Activated naive CD8-positive, alpha-beta T cell treated with anti-CD3 and anti-CD28 coated beads for 36 hours (primary cell): ENCODE results near the gene NPIPA5. TPM values are rescaled to one million over a fixed set of nuclear protein-coding genes. Genes with fewer than 3 reads are reported as not detected.
"Not testable (repeated sequence)": the region's sequence is repeated elsewhere in the genome, so short reads cannot be mapped to it uniquely, and the experiment has no call there.

Source experiments
- DNase-seq: peaks from one replicate; pipeline ENCODE4 v3.0.0; 2021
- H3K27ac Mint-ChIP-seq: one replicate; pipeline ENCODE4 v1.8.0; 2022; ENCODE audit warnings: mild to moderate bottlenecking, moderate library complexity, mixed read lengths
- H3K27me3 Mint-ChIP-seq: one replicate; pipeline ENCODE4 v1.8.0; 2022; ENCODE audit warnings: mild to moderate bottlenecking, mixed read lengths
- H3K36me3 Mint-ChIP-seq: one replicate; pipeline ENCODE4 v1.8.0; 2021; ENCODE audit warnings: mild to moderate bottlenecking, mixed read lengths
- H3K4me1 Mint-ChIP-seq: one replicate; pipeline ENCODE4 v1.8.0; 2021; ENCODE audit warnings: mixed read lengths
- H3K4me3 Mint-ChIP-seq: one replicate; pipeline ENCODE4 v1.8.0; 2022; ENCODE audit warnings: mild to moderate bottlenecking, moderate library complexity, mixed read lengths
- H3K9me3 Mint-ChIP-seq: one replicate; pipeline ENCODE4 v1.8.0; 2022; ENCODE audit warnings: mixed read lengths
- total RNA-seq, 2 experiments: library from RNA; stranded (reverse); gene quantifications; one replicate each; pipeline ENCODE4 v1.2.3, GENCODE V29; 2021

NPIPA5 gene
- 10 to 100 TPM in 1 of 2 experiments, 1 to 10 TPM in 1; 8.8 to 13.6 TPM for total RNA-seq

DNA sequence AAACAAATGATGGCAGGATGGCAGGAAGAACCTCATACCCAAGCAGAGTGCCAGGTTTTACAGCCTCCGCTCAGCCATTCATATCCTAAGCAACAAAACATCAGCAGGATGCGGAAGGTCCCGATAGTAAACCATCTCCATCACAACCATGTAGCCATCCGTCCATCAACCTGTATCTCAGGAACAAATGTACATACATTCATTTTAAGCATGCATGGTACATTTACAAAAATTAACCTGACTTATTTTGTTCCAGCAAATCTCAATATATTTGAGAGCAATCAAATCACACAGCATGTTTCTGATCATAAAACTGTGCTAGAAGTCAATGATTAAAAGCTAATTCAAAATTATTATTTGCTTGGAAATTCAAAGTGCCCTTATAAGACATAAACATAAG is at the start of gene NPIPA5:
TSS of gene NPIPA5 (minus strand) at position 101 of the 400 bp plus-strand sequence. CDS start at position 101, 0 bp downstream.
- H3K27ac Mint-ChIP-seq, H3K4me1 Mint-ChIP-seq, H3K4me3 Mint-ChIP-seq, H3K36me3 Mint-ChIP-seq, H3K27me3 Mint-ChIP-seq, DNase-seq, H3K9me3 Mint-ChIP-seq: not testable (repeated sequence)

DNA sequence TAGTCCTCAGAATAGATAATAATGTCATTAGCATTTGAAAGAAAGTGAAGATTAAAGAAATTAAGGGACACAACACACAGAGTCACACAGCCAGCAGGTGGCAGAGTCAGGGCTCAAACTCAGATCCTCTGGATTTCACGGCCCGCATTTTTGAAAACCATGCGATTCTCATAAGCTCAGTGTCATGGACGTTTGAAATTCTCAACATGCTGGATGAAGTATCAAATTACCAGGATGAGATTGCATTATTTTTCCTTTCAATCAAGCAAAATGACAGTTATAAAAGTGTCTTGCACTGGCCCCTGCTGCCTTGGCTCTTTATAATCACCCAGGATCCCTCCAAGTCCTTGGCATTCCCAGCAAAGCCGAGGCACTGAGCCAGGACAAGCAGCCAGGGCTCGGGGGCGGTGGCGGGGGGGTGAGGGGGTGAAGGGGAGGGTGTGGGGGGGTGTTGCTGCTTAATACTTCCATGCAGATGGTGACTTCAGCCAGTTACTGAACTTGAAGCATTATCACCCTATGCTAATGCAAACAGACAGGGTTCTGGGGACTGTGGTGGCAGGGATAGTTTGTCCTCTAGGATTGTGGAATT is 49.6 kb upstream of the NPIPA5 start:
- H3K27me3 Mint-ChIP-seq, result peaks cover 5% of the 10 kb centered on the region
- no peaks in the 10 kb centered on the region for H3K36me3 Mint-ChIP-seq
- no peak overlapping the region for H3K4me3 Mint-ChIP-seq
- H3K27ac Mint-ChIP-seq, result no peak overlapping the region
- DNase-seq, result peak; percentile 45
- H3K9me3 Mint-ChIP-seq, result no peaks in the 10 kb centered on the region
- peaks cover 3% of the 10 kb centered on the region for H3K4me1 Mint-ChIP-seq

DNA sequence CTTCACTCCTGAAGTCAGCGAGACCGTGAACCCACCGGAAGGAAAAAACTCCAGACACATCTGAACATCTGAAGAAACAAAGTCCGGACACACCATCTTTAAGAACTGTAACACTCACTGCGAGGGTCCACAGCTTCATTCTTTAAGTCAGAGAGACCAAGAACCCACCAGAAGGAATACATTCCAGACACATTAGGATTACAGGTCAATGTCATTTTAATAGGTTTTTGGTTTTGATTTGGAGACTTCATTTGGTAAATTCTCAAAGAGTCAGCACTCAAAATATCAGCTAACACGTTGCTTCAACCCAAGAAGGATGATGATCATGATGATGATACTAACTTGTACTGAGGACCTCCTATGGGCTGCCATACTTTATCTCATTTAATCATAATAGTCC is 48.7 kb upstream of the NPIPA5 start:
- DNase-seq, result no peak
- peaks cover 9% of the 10 kb centered on the region for H3K27me3 Mint-ChIP-seq
- no peaks in the 10 kb centered on the region for H3K9me3 Mint-ChIP-seq
- H3K4me1 Mint-ChIP-seq, result peaks cover 3% of the 10 kb centered on the region
- no peak overlapping the region for H3K27ac Mint-ChIP-seq
- H3K36me3 Mint-ChIP-seq, result no peaks in the 10 kb centered on the region
- no peak overlapping the region for H3K4me3 Mint-ChIP-seq

DNA sequence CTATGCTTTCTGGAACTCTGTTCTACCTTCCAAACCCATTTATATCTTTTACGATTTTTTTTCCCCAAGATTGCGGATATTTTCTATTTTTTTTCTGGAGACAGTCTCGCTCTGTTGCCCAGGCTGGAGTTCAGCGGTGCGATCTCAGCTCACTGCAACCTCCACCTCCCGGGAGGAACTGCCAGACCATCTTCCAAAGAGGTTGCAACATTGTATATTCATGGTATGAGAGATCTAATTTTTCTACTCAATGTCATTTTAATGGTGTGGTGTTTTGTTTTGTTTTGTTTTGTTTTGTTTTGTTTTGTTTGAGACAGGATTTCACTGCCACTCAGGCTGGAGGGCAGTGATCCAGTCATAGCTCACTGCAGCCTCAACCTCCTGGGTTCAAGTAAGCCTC is 47.8 kb upstream of the NPIPA5 start:
- peaks cover 12% of the 10 kb centered on the region for H3K27me3 Mint-ChIP-seq
- H3K4me3 Mint-ChIP-seq, result no peak overlapping the region
- no peak for DNase-seq
- no peaks in the 10 kb centered on the region for H3K9me3 Mint-ChIP-seq
- no peak overlapping the region for H3K27ac Mint-ChIP-seq
- H3K4me1 Mint-ChIP-seq, result peaks cover 3% of the 10 kb centered on the region
- H3K36me3 Mint-ChIP-seq, result no peaks in the 10 kb centered on the region

DNA sequence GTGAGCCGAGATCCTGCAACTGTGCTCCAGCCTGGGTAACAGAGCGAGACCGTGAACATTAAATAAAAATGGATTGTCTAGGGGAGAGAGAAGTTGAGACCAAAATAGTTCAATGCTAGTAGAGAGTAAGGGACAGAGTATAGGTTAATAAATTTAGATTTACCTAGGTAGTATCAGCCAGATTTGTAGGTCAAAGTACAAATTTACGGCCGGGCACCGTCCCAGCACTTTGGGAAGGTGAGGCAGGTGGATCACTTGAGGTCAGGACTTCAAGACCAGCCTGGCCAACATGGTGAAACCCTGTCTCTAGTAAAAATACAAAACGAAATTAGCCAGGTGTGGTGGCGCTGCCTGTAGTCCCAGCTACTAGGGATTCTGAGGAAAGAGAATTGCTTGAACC is 44.1 kb upstream of the NPIPA5 start:
- Mint-ChIP-seq H3K27me3 (peaks cover 15% of the 10 kb centered on the region), H3K36me3 (no peaks in the 10 kb centered on the region), H3K4me3 (no peak overlapping the region), H3K4me1 (no peaks in the 10 kb centered on the region), H3K27ac (no peak overlapping the region), H3K9me3 (no peaks in the 10 kb centered on the region)
- DNase-seq, result no peak

DNA sequence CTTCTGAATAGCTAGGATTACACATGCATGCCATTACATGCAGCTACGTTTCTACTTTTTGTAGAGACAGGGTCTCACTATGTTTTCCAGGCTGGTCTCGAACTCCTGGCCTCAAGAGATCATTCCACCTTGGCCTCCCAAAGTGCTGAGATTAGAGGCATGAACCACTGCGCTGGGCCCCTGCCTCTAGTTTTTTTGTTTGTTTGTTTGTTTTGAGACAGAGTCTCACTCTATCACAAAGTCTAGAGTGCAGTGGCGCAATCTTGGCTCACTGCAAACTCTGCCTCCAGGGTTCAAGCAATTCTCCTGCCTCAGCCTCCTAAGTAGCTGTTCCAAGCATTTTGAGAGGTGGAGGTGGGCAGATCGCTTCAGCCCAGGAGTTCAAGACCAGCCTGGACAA is 43.6 kb upstream of the NPIPA5 start:
- H3K27ac Mint-ChIP-seq, H3K4me1 Mint-ChIP-seq, H3K36me3 Mint-ChIP-seq, DNase-seq, H3K4me3 Mint-ChIP-seq, H3K9me3 Mint-ChIP-seq: not testable (repeated sequence)
- H3K27me3 Mint-ChIP-seq, result peaks cover 17% of the 10 kb centered on the region

DNA sequence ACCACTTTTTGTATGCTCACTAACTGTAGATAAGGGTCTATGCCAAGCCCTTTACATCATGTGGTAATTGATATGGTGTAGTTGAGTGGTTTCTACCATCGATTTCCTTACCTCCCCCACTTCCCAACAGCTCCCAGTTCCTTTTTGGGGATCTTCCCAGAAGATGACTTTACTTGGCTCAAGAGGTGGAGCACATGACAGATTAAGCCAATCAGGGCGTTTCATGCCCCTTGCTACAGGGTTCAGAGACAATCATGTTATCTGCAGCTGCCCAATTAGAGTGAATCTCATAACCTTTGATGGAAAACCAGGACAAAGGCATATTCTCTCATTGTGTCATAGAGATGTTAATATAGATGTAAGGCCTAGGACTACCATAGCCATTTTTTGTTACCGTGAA is 40.1 kb upstream of the NPIPA5 start:
- no peaks in the 10 kb centered on the region for H3K4me1 Mint-ChIP-seq
- H3K9me3 Mint-ChIP-seq, result no peaks in the 10 kb centered on the region
- H3K36me3 Mint-ChIP-seq, result no peaks in the 10 kb centered on the region
- no peak overlapping the region for H3K27ac Mint-ChIP-seq
- no peak overlapping the region for H3K4me3 Mint-ChIP-seq
- DNase-seq, result no peak
- peaks cover 18% of the 10 kb centered on the region for H3K27me3 Mint-ChIP-seq

DNA sequence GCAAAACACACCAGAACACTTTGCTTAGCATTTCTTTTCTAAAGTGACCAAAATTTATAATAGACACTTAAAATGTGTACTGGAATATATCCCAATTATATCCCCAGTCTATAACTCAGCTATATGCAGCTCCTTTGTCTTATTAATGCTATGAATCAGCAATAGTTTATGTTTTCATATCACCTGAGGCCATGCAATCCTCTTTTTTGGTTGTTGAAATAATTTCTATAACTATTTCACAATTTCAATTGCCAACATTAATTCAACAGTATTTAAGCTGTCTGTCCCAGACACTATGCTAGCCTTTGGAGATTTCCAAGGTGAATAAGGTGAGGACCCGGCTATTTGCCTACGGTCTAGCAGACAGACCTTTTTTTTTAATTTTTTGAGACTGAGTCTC is 39.1 kb upstream of the NPIPA5 start:
- Mint-ChIP-seq H3K4me3 (no peak overlapping the region), H3K9me3 (no peaks in the 10 kb centered on the region), H3K36me3 (no peaks in the 10 kb centered on the region)

DNA sequence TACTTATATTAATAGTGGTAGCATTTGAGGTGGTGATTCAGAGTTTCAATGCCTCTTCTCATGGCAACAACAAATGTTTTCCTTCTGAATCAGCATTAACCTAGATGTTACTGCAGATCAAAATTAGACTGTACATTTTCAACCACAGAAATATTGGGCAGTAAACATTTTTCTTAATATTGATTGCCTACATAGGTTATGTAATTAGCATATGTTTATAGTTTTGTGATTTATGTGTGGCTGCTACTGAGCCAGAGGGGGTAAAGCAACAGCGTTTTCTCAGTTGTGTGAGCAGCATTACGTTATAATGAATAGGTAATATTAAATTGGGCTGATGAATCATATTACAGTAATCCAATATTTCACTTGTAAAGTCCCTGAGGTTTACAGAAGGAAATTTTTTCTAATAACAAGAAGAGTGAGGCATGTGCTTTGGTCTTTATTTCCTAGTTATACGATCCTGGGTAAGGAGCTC is 37.5 kb upstream of the NPIPA5 start:
- H3K36me3 Mint-ChIP-seq, result no peaks in the 10 kb centered on the region
- no peaks in the 10 kb centered on the region for H3K4me1 Mint-ChIP-seq
- no peak for DNase-seq
- peaks cover 10% of the 10 kb centered on the region for H3K27me3 Mint-ChIP-seq
- no peak overlapping the region for H3K4me3 Mint-ChIP-seq
- no peak overlapping the region for H3K27ac Mint-ChIP-seq
- H3K9me3 Mint-ChIP-seq, result no peaks in the 10 kb centered on the region

More for the DNA sequence above, 39.1 kb upstream of the NPIPA5 start:
- H3K27ac Mint-ChIP-seq, result no peak overlapping the region
- no peaks in the 10 kb centered on the region for H3K4me1 Mint-ChIP-seq
- DNase-seq, result no peak
- H3K27me3 Mint-ChIP-seq, result peaks cover 13% of the 10 kb centered on the region

DNA sequence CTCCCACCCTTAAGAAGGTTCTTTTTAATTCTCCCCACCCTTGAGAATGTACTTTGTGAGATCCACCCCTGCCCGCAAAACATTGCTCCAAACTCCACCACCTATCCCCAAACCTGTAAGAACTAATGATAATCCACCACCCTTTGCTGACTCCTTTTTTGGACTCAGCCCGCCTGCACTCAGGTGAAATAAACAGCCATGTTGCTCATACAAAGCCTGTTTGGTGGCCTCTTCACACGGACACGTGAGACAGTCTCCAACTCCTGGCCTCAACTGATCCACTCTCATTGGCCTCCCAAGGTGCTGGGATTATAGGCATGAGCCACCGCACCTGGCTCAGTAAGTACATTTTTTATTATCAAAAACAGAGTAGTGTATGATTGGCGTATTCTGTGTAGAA is 31.4 kb upstream of the NPIPA5 start:
- not testable (repeated sequence) for H3K27ac Mint-ChIP-seq, H3K27me3 Mint-ChIP-seq, H3K4me3 Mint-ChIP-seq, DNase-seq, H3K4me1 Mint-ChIP-seq, H3K9me3 Mint-ChIP-seq, H3K36me3 Mint-ChIP-seq

DNA sequence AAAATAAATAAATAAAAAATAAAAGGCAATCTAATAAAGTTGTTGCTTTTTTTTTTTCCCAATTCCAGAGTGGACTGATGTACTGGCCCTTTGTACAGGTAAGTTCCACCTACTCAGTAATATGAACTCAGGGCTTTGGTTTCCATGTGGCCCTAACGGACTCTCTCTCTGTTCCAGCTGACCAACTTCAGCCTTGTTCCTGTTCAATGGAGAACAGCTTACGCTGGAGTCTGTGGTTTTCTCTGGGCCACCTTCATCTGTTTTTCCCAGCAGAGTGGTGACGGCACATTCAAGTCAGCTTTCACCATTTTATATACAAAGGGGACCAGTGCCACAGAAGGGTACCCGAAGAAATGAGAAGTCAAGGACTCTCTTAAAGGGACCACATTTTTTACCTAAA is 29.7 kb upstream of the NPIPA5 start:
- H3K36me3 Mint-ChIP-seq, H3K4me3 Mint-ChIP-seq, DNase-seq, H3K27me3 Mint-ChIP-seq, H3K9me3 Mint-ChIP-seq, H3K27ac Mint-ChIP-seq, H3K4me1 Mint-ChIP-seq: not testable (repeated sequence)

DNA sequence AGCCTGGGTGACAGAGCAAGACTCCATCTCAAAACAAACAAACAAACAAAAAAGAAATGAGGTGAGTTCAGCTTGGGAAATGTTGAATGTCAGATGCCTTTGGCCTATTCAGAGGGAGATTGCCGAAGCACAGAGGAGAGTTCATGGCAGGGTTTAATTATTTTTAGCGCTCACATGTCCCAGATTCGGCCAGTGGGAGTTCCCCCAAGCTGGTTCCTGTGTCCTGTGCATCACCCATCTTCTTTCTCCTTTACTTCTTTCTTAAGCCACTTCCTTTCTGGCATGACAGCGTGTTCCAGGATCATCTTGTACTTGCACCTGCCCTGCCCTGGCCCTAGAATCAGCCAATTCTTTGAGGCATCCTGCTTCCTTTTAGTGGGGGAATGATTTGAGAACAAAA is 26.7 kb upstream of the NPIPA5 start:
- no peak for DNase-seq
- H3K36me3 Mint-ChIP-seq, result no peaks in the 10 kb centered on the region
- H3K4me3 Mint-ChIP-seq, result no peak overlapping the region
- H3K4me1 Mint-ChIP-seq, result no peaks in the 10 kb centered on the region
- H3K9me3 Mint-ChIP-seq, result no peaks in the 10 kb centered on the region
- peaks cover 7% of the 10 kb centered on the region for H3K27me3 Mint-ChIP-seq
- H3K27ac Mint-ChIP-seq, result no peak overlapping the region

DNA sequence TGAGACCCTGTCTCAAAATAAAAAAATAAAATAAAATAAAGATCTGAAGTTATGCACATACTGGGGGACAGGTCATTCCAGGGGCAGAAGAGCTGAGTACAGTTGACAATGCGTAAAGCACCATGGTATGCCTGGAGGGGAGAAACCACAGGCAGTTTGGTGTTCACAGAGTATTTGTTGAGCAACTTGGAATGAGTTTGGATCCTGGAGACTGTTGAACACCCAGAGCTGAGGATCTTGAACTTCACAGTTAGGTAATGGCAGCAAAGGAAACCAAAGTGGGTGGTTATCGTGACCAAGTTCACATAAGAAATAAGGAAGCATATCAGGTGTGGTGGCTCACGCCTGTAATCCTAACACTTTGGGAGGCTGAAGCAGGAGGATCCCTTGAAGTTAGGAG is 26.0 kb upstream of the NPIPA5 start:
- H3K4me1 Mint-ChIP-seq, H3K4me3 Mint-ChIP-seq, H3K27ac Mint-ChIP-seq, DNase-seq, H3K36me3 Mint-ChIP-seq, H3K9me3 Mint-ChIP-seq: not testable (repeated sequence)
- H3K27me3 Mint-ChIP-seq, result peaks cover 11% of the 10 kb centered on the region

DNA sequence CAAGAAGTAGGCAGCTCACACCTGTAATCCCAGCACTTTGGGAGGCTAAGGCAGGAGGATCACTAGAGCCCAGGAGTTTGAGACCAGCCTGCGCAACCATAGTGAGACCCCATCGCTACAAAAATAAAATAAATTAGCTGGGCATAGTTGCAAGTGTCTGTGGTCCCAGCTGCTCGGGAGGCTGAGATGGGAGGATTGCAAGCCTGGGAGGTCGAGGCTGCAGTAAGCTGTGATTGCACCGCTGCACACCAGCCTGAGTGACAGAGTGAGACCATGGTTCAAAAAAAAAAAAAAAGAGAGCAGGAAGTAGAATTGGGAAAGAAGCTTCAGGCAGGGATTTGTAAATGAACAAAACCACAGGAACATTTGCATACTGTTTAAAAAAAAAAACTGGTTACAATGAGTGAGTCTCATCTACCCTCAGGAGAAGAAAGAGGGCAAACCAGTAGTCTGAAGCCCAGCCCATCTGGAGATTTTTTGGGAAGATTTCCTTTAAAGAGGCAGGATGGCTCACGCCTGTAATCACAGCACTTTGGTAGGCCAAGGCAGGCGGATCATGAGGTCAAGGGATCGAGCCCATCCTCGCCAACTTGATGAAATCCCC is 25.4 kb upstream of the NPIPA5 start:
- DNase-seq, result no peak
- no peak overlapping the region for H3K4me3 Mint-ChIP-seq
- peaks cover 17% of the 10 kb centered on the region for H3K27me3 Mint-ChIP-seq
- H3K27ac Mint-ChIP-seq, result no peak overlapping the region
- H3K36me3 Mint-ChIP-seq, result no peaks in the 10 kb centered on the region
- no peaks in the 10 kb centered on the region for H3K9me3 Mint-ChIP-seq
- H3K4me1 Mint-ChIP-seq, result no peaks in the 10 kb centered on the region

DNA sequence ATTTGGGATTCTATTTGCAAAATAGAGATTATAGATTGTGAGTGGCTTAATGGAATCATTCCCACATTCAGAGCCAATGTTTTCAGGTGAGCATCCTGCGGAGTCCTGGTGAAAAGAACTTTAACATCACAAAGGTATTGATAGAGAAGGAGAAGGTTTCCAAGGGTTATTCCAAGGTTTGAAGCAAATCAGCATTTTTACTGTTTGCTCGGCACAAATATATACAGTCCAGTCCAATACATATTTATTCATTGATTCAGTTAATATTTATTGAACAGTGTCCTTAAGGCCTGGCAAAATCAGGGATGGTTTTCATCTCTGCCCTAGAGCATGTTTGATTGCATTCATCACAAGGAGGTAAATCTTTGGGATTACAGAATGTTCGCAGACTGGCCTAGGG is 23.9 kb upstream of the NPIPA5 start:
- H3K27ac Mint-ChIP-seq, result no peak overlapping the region
- no peaks in the 10 kb centered on the region for H3K36me3 Mint-ChIP-seq
- H3K9me3 Mint-ChIP-seq, result no peaks in the 10 kb centered on the region
- no peak overlapping the region for H3K4me3 Mint-ChIP-seq
- DNase-seq, result no peak
- no peaks in the 10 kb centered on the region for H3K4me1 Mint-ChIP-seq
- H3K27me3 Mint-ChIP-seq, result peaks cover 33% of the 10 kb centered on the region

DNA sequence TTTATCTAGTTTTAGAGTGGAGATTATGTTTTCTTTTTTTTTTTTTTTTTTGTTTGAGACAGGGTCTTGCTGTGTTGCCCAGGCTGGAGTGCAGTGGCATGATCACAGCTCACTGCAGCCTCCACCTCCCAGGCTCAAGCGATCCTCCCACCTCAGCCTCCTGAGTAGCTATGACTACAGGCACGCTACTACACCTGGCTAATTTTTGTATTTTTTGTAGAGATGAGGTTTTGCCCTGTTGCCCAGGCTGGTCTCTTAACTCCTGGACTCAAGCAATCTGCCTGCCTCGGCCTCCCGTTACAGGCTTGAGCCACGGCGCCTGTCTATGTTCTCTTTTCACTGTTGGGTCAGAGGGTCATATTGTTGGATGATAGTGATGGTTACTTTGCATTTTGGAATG is 22.2 kb upstream of the NPIPA5 start:
- DNase-seq, H3K4me3 Mint-ChIP-seq, H3K9me3 Mint-ChIP-seq, H3K36me3 Mint-ChIP-seq, H3K27ac Mint-ChIP-seq, H3K4me1 Mint-ChIP-seq: not testable (repeated sequence)
- peaks cover 48% of the 10 kb centered on the region for H3K27me3 Mint-ChIP-seq
